GM21526 (cell line): ENCODE results near the gene ARHGAP45.

ENCODE experiments used
- ATAC-seq: cut with Tn5 transposase; IDR thresholded peaks from one replicate; pipeline ENCODE4 v1.9.1; 2021; ENCODE audit warnings: moderate library complexity; ENCODE audit not compliant: unreplicated experiment, low FRiP score

Gene ARHGAP45

GRCh38 chr19:1037621-1038064 is 29.3 kb upstream of the ARHGAP45 start:
- ATAC-seq, result no peak

GRCh38 chr19:1038978-1039645 is 27.9 kb upstream of the ARHGAP45 start:
- ATAC-seq, result no peak

DNA sequence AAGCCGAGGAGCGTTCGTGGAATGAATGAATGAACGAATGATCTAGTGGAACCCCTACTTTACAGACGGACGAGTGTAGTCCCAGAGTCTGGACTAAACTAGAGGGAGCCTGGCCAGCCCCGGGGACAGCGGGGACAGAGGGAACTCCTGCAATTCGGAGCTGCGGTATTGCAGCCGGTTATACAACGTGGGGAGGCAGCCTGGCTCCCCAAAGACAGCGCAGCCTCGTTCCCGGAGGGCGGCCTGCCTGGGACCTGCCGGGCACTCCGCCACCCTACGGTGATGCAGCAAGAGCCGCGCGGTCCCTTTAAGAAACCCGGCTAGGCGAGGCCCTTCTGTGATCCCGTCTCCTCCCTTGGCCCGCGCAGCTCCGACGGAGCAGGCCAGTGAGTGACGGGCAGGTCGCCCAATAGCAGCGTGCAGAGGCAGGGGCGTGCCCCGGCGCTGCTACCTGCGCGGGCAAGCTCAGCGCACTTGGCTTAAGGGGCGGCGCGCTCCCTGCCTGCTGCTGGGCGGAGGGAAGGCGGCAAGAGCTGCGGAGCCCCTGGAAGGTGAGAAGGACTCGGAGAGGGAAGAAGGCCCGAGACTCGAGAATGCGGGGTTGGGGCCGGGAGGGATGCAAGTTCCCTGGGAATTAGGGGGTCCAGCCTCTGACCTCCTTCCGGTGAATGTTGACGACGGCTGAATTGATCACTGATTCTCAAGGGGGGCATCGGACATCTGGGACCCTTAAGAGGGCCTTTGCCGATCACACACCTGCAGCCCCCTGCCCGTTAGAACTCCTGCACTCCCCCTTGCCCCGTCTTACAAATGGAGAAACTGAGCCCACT is 27.1 kb upstream of the ARHGAP45 start, which contains the start of gene ABCA7:
Gene ABCA7, plus strand, starts transcription at position 462 of the 830 bp plus-strand sequence. CDS start 1,255 bp downstream, outside the sequence.
- peak; percentile 68 for ATAC-seq

GRCh38 chr19:1040476-1041271 is 26.3 kb upstream of the ARHGAP45 start:
- peak; percentile 27 for ATAC-seq

DNA sequence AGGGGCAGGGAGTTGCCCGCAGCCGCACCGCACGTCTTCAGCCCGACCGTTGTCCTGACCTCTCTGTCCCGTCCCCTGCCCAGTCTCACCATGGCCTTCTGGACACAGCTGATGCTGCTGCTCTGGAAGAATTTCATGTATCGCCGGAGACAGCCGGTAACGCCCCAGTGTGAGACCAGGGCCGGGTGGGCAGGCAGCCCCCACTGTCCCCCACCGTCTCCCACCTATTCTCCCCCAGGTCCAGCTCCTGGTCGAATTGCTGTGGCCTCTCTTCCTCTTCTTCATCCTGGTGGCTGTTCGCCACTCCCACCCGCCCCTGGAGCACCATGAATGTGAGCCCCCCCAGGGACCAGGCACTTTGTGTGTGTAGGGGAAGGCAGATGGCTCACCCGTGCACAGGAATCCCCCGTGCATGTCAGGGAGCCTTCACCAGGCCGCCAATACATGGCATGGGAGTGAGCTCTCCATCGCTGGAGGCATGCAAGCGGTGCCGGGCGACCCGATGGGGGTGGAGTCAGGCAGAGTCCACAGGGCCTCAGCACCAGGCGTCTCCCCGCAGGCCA is 25.6 kb upstream of the ARHGAP45 start:
- ATAC-seq, result no peak

GRCh38 chr19:1041835-1042685 is 24.9 kb upstream of the ARHGAP45 start:
- no peak for ATAC-seq

- ATAC-seq, result no peak
Measured at GRCh38 chr19:1042689-1043511, 24.1 kb upstream of the ARHGAP45 start.

- ATAC-seq, result no peak
Measured at GRCh38 chr19:1045247-1045603, 21.7 kb upstream of the ARHGAP45 start.

- no peak for ATAC-seq
Measured at GRCh38 chr19:1046117-1046626, 20.8 kb upstream of the ARHGAP45 start.

DNA sequence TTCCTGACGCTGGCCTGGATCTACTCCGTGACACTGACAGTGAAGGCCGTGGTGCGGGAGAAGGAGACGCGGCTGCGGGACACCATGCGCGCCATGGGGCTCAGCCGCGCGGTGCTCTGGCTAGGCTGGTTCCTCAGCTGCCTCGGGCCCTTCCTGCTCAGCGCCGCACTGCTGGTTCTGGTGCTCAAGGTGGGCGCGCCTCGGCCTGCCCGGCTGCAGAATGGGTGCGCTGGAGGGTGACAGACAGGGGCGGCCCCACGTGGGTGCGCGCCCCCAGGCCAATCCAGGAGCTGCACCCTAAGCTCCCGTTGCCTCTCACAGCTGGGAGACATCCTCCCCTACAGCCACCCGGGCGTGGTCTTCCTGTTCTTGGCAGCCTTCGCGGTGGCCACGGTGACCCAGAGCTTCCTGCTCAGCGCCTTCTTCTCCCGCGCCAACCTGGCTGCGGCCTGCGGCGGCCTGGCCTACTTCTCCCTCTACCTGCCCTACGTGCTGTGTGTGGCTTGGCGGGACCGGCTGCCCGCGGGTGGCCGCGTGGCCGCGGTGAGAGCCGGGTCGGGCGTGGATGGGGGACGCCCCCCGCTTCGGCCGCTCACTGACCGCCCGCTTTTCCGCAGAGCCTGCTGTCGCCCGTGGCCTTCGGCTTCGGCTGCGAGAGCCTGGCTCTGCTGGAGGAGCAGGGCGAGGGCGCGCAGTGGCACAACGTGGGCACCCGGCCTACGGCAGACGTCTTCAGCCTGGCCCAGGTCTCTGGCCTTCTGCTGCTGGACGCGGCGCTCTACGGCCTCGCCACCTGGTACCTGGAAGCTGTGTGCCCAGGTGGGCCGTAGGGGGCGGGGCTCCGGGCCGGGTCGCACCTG is 19.9 kb upstream of the ARHGAP45 start:
- no peak for ATAC-seq

- no peak for ATAC-seq
Measured at GRCh38 chr19:1047696-1048147, 19.2 kb upstream of the ARHGAP45 start.

DNA sequence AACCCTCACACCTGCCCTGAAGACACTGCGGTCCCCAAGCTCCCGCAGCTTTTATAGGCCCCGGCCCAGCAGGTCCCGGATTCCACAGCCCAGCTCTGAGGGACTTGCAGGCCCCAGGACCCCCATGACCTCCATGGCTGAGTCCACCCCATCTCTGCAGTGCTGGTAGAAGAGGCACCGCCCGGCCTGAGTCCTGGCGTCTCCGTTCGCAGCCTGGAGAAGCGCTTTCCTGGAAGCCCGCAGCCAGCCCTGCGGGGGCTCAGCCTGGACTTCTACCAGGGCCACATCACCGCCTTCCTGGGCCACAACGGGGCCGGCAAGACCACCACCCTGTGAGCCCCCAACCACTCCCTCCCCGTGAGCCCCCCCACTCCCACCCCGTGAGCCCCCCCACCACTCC is 17.9 kb upstream of the ARHGAP45 start:
- ATAC-seq, result no peak

- ATAC-seq, result no peak
Measured at GRCh38 chr19:1049800-1050199, 17.2 kb upstream of the ARHGAP45 start.

DNA sequence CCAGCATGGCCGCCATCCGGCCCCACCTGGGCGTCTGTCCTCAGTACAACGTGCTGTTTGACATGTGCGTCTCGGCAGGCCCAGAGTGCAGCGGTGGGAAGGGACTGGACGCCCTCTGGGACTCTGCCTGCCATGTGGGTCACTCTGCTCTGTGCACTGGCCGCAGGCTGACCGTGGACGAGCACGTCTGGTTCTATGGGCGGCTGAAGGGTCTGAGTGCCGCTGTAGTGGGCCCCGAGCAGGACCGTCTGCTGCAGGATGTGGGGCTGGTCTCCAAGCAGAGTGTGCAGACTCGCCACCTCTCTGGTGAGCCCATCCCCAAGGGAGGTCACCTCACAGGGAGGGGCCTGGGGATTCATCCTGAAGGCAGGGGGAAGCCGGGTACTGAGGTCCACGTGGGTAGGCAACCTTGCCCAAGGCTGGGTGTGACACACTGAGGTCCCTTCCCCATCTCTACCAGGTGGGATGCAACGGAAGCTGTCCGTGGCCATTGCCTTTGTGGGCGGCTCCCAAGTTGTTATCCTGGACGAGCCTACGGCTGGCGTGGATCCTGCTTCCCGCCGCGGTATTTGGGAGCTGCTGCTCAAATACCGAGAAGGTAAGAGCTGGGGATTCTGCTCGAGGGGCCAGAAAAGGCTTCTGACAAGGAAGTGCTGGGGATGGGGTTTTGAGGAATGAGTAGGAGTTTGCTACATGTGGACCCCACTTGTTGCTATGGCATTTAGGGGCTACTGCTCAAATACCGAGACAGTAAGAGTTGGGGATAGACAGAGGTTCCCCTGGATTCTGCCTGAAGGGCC is 15.8 kb upstream of the ARHGAP45 start:
- no peak for ATAC-seq

GRCh38 chr19:1051791-1052190 is 15.2 kb upstream of the ARHGAP45 start:
- ATAC-seq, result no peak

DNA sequence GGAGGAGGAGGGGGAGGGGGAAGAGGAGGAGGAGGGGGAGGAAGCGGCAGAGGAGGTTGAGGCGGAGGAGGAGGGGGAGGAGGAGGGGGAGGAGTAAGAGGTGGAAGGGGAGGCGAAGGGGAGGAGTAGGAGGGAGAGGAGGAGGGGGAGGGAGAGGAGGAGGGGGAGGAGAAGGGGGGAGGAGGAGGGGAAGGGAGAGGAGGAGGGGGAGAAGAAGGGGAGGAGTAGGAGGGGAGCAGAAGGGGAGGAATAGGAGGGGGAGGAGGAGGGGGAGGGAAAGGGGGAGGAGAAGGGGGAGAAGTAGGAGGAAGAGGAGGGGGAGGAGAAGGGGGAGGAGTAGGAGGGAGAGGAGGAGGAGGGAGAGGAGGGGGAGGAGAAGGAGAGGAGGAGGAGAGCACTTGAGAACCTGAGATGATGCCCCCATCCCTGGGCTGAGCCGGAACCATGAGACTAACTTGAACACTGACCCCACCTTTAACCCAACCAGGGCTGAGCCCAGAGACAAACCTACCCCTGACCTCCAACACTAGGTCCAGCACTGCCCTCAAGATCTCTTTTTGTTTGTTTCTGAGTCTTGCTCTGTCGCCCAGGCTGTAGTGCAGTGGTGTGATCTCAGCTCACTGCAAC is 14.5 kb upstream of the ARHGAP45 start:
- ATAC-seq, result no peak
